HepG2 (cell line): ENCODE measurements around the gene BROX. TPM values are rescaled to one million over a fixed set of nuclear protein-coding genes. Genes with fewer than 3 reads are reported as not detected.

Source experiments
- CHCHD3 ChIP-seq: sonication (generic); formaldehyde crosslinking; IDR thresholded peaks from 2 replicates; pipeline ENCODE4 v1.8.0; 2022; ENCODE audit warnings: mild to moderate bottlenecking, missing genetic modification reagents, moderate library complexity
- DRAP1 ChIP-seq: IDR thresholded peaks from 2 replicates; pipeline ENCODE4 v1.6.1; 2016; ENCODE audit warnings: missing genetic modification reagents, missing compliant biosample characterization
- FOSL2 ChIP-seq: sonication (generic); formaldehyde crosslinking; IDR thresholded peaks from 2 replicates; pipeline ENCODE4 v1.4.0; 2020; ENCODE audit warnings: missing genetic modification reagents
- HOXA3 ChIP-seq: sonication (generic); formaldehyde crosslinking; IDR thresholded peaks from 2 replicates; pipeline ENCODE4 v1.5.0; 2020; ENCODE audit warnings: missing genetic modification reagents
- KIAA2018 ChIP-seq: sonication (generic); formaldehyde crosslinking; IDR thresholded peaks from 2 replicates; pipeline ENCODE4 v1.5.0; 2020; ENCODE audit warnings: mild to moderate bottlenecking, missing genetic modification reagents, borderline replicate concordance
- MAX ChIP-seq: IDR thresholded peaks from 2 replicates; pipeline ENCODE4 v1.6.1; 2012; ENCODE audit warnings: inconsistent platforms
- NKX3-1 ChIP-seq: sonication (generic); formaldehyde crosslinking; IDR thresholded peaks from 2 replicates; pipeline ENCODE4 v1.5.0; 2020; ENCODE audit warnings: missing genetic modification reagents
- PHB2 ChIP-seq: fragments of 450-650 bp; IDR thresholded peaks from 2 replicates; pipeline ENCODE4 v1.6.1; 2018; ENCODE audit not compliant: partially characterized antibody
- POLR2A ChIP-seq, 2 experiments: IDR thresholded peaks; 2 replicates each; pipeline ENCODE4 v1.6.1; 2011; ENCODE audit warnings: low read depth in 2 of 2, low read length in 2 of 2, mild to moderate bottlenecking in 1 of 2, moderate library complexity in 1 of 2; ENCODE audit not compliant: insufficient read depth in 1 of 2
- RBM22 ChIP-seq: fragments of 200-400 bp; formaldehyde crosslinking; optimal IDR thresholded peaks from 2 replicates; pipeline ENCODE3; 2017; ENCODE audit warnings: mild to moderate bottlenecking, low read length, moderate library complexity
- REPIN1 ChIP-seq: sonication (generic); formaldehyde crosslinking; IDR thresholded peaks from 2 replicates; pipeline ENCODE4 v1.8.0; 2022; ENCODE audit warnings: missing genetic modification reagents, low read depth, mild to moderate bottlenecking, borderline replicate concordance
- SETDB1 ChIP-seq: sonication (generic); formaldehyde crosslinking; IDR thresholded peaks from 2 replicates; pipeline ENCODE4 v1.5.1; 2020; ENCODE audit warnings: missing genetic modification reagents, mild to moderate bottlenecking, borderline replicate concordance
- SRY ChIP-seq: sonication (generic); formaldehyde crosslinking; IDR thresholded peaks from 2 replicates; pipeline ENCODE4 v1.8.0; 2022; ENCODE audit warnings: mild to moderate bottlenecking, missing genetic modification reagents
- YEATS4 ChIP-seq: sonication (generic); formaldehyde crosslinking; IDR thresholded peaks from 2 replicates; pipeline ENCODE4 v1.4.0; 2020; ENCODE audit warnings: missing genetic modification reagents, borderline replicate concordance
- ZBTB7A ChIP-seq: sonication (generic); formaldehyde crosslinking; IDR thresholded peaks from 2 replicates; pipeline ENCODE4 v1.8.0; 2022; ENCODE audit warnings: mild to moderate bottlenecking, missing genetic modification reagents
- ZFP91 ChIP-seq: sonication (generic); formaldehyde crosslinking; IDR thresholded peaks from 2 replicates; pipeline ENCODE4 v1.9.0; 2022; ENCODE audit warnings: missing genetic modification reagents, mild to moderate bottlenecking, borderline replicate concordance
- ZNF101 ChIP-seq: sonication (generic); formaldehyde crosslinking; IDR thresholded peaks from 2 replicates; pipeline ENCODE4 v1.4.0; 2020; ENCODE audit warnings: mild to moderate bottlenecking, low read depth, missing genetic modification reagents, borderline replicate concordance
- ZNF670 ChIP-seq: sonication (generic); formaldehyde crosslinking; IDR thresholded peaks from 2 replicates; pipeline ENCODE4 v1.8.0; 2022; ENCODE audit warnings: mild to moderate bottlenecking, missing genetic modification reagents, borderline replicate concordance
- polyA plus RNA-seq, 8 experiments: library from polyadenylated mRNA; depleted of rRNA in 3 of 8; stranded (reverse) in 7 of 8; unstranded in 1 of 8; fragments of >200 nt; fragmentation: Illumina TruSeq in 4 of 8; extraction: Trizol in 4 of 8; gene quantifications; 2 replicates each; pipeline versions ENCODE4 v1.2.1 to v1.2.3, GENCODE V29; 2011 to 2016; ENCODE audit warnings: low read depth in 4 of 8, missing spikeins in 1 of 8, mixed read lengths in 1 of 8; ENCODE audit not compliant: insufficient read depth in 1 of 8
- total RNA-seq, 5 experiments: library from RNA; depleted of rRNA; stranded (reverse); fragments of >200 nt; fragmentation: Illumina TruSeq; extraction: Trizol; gene quantifications; 2 replicates each; pipeline ENCODE4 v1.2.3, GENCODE V29; 2016; ENCODE audit warnings: low read depth in 1 of 5

The BROX gene
- total and polyA plus RNA-seq, 2 of the 13 experiments (the other 11 are each of a cell fraction or from before 2014, with no cell fraction given): 4.4 to 33.2 TPM

GRCh38 chr1:222713091-222713961, 962 bp downstream of the BROX start (continued):
- peak; percentile 60; the same call in 1 of the 2 replicates for TF ChIP-seq DRAP1 (CRISPR knock-in tag)
- peak; percentile 38; the same call in 1 of the 2 replicates for TF ChIP-seq ZFP91 (CRISPR knock-in tag)
- TF ChIP-seq CHCHD3 (CRISPR knock-in tag): no peak
- no peak for TF ChIP-seq ZNF101 (CRISPR knock-in tag)
- TF ChIP-seq REPIN1 (CRISPR knock-in tag): no peak
- 0 out of 2 replicates have a peak, but pooled peaks have one; percentile 32 for TF ChIP-seq ZBTB7A
- TF ChIP-seq NKX3-1: peak; percentile 58; the same call in 1 of the 2 replicates
- peak; percentile 50; the same call in 1 of the 2 replicates for TF ChIP-seq SRY (CRISPR knock-in tag)
- peak; percentile 53; the same call in 1 of the 2 replicates for TF ChIP-seq HOXA3 (CRISPR knock-in tag)
- TF ChIP-seq YEATS4 (CRISPR knock-in tag): peak; percentile 42; the same call in 1 of the 2 replicates
- no peak for TF ChIP-seq KIAA2018 (CRISPR knock-in tag)
- peak; percentile 34; the same call in 1 of the 2 replicates for TF ChIP-seq FOSL2 (CRISPR knock-in tag)
- TF ChIP-seq MAX: peak; percentile 55
- TF ChIP-seq ZNF670 (CRISPR knock-in tag): no peak
- no peak for TF ChIP-seq SETDB1 (CRISPR knock-in tag)
- peak; percentile 59 to 65; a peak in 3 of 4 replicates for TF ChIP-seq POLR2A (IDR thresholded peaks at IDR 0.05; ENCODE audit: insufficient read depth in 1 of 2, low read depth in 2 of 2, low read length in 2 of 2)
- no peak for TF ChIP-seq PHB2
- TF ChIP-seq RBM22: peak; percentile 73
